Non-pigmented ciliary epithelial cell (primary cell): ENCODE measurements around the gene RPS17.

Source experiments
- DNase-seq: peaks from one replicate; pipeline ENCODE4 v3.0.0-alpha.2; 2010; ENCODE audit warnings: low read depth

The RPS17 gene

DNA sequence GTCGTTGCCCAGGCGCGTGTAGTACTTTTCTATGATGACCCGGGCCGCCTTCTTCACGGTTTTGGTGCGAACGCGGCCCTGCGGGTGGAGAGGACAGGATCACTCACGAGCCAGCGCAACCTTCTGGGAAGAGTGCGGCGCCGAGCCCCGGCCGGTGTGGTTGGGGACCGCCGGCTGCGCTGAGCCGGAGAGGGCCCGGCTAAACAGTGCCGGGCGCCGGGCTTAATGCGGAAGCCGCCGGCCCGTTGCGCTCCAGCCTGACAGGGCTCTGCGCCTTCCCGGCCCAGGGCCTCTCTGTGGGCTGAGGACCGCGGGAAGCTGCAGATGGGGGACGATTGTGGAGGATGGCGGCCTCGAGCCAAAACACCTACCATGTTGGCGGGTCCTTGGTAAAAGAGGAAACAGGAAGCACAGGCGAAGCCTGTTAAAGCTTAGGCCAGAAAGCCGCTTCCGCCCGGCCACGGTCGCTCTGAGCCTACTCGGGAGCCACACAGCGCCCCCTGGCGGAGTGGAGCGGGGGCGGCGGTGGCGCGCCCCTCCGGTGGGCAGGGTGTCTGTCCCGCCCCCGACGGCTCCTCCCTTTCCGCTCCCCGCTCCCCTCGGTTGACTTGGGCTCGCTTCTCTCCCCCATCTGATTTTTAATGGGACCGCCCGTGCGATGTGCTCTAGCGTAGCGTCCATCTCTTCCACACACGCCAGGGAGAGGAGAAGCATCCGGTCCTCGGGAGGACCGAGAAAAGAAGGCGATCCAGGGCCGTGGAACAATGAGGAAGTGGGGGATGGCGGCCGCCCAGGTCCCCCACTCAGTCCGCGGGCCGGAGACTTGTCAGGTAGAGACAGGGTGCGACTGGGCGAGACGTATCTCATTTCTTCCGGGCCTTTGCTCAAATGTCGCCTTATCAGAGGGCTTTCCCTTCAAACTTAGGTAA lies at the start of gene RPS17:
Gene RPS17 (minus strand): TSS at position 403 of the 929 bp plus-strand sequence. CDS start 29 bp downstream, at position 374.
- DNase-seq = peak; percentile 72

DNA sequence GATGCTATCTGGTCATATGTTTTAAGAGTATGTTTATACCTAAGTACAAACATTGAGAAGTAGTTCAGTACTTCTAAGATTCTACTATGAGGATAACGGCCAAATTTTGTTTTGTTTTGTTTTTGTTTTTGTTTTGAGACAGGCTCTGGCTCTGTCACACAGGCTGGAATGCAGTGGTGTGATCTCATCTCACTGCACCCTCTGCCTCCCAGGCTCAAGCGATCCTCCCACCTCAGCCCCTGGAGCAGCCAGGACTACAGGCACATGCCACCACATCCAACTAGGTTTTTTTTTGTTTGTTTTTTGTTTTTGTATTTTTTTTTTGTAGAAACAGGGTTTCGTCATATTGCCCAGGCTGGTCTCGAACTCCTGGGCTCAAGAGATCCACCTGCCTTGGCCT lies 47.5 kb upstream of the RPS17 start:
- no peak for DNase-seq

DNA sequence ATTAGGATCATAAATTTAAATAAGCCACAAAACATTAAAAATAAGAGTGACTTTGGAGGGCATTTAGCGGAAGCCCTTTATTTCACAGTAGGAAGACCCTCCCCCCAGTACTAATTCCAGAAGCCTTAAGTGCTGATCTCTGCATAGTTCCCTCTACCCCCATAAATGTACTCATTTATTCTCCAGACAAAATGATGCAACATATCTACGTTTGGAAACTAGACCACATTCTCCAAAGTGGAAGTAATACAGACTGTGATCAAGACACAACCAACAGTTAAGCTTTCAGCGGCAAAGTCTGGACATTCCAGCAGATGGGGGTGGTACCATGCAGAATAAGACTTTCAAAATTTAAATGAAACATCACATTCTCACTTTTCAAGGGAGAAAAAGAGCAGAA lies 44.8 kb upstream of the RPS17 start:
- DNase-seq = peak; percentile 52

DNA sequence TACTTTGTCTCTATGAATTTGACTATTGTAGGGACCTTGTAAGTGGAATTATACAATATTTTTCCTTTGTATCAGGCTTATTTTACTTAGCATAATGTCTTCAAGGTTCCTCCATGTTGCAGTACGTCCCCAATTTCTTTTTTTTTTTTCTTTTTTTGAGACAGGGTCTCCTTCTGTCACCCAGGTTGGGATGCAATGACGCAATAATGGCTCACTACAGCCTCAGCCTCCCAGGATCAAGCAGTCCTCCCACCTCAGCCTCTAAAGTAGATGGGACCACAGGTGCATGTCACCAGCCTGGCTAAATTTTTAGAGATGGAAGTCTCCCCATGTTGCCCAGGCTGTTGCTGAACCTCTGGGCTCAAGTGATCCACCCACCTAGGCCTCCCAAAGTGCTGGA lies 40.5 kb upstream of the RPS17 start:
- DNase-seq = no peak

DNA sequence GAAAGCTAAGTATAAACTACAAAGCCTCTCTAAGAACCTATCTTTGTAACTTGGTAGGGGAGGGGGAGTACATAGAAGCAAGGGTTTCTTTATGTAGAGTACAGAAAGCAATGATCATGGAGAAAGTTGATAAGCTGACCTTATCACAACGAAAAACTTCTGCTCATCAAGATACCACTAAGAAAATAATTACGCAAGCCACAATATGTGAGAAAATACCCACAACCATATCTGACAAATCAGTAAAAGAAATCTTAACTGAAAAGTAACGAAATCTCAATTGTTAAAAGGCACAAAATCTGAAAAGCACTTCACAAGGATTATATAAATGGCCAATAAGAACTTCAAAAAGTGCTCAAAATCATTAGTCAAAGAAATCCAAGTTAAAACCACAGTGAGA lies 35.1 kb upstream of the RPS17 start:
- no peak for DNase-seq

DNA sequence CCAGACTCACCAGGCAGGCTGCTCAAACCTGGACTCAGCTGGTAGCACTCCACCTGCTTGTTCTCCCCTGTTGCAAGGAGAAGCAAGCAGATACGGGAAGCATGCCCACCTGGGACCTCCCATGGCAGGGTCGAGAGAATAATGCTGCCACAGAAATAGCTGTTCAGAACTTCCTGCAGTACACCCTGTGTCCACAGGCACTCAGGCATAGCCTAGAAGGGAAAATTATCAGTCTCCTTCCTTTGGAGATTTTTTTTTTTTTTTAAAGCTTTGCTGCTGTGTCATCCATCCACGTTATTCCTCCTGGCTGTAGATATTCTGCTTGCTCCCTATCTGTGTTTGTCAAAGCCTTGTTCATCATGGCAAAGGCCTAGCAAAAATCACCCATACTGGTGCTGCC lies 32.7 kb upstream of the RPS17 start:
- no peak for DNase-seq

DNA sequence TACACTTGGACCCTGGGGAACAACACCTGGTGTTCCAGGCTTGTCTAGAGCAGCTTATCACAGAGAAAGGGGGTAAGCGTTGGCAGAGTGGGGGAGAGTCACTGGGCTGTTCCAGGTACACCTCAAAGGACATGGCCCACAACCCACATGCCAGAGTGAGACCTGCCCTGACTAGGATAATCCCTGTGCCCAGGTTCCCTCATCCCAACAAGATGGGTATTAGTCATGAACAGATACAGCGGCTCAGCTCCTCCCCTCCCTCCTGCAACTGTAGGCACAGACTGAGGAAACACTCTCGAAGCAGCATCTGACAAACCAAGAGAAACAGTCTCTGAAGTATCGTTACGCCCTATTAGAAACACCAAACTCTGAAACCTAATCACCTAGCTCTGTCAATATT lies 32.1 kb upstream of the RPS17 start:
- no peak for DNase-seq

DNA sequence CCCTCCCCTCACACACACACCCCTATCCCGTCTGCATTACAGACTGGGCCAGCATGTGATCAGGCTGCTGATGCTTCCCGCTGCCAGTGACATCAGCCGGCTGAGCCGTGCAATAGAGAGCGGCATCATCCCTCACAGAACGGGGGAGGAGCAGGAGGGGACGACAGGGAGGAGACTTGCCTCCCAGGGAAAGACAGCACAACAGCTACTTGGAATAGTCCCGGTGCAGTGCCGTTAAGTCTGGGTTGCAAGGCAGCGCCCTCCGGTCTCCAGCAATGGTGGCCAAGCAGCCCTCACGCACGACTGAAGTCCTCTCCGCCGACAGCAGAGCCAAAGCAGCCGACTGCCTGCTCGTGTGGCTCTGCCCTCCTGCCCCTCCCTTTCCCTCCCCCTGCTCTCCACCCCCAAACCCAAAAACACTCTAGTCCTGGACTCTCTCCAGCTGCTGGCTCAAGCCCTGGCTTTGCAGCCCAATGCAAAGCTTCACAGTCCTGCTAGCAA lies 31.5 kb upstream of the RPS17 start:
- DNase-seq = no peak

DNA sequence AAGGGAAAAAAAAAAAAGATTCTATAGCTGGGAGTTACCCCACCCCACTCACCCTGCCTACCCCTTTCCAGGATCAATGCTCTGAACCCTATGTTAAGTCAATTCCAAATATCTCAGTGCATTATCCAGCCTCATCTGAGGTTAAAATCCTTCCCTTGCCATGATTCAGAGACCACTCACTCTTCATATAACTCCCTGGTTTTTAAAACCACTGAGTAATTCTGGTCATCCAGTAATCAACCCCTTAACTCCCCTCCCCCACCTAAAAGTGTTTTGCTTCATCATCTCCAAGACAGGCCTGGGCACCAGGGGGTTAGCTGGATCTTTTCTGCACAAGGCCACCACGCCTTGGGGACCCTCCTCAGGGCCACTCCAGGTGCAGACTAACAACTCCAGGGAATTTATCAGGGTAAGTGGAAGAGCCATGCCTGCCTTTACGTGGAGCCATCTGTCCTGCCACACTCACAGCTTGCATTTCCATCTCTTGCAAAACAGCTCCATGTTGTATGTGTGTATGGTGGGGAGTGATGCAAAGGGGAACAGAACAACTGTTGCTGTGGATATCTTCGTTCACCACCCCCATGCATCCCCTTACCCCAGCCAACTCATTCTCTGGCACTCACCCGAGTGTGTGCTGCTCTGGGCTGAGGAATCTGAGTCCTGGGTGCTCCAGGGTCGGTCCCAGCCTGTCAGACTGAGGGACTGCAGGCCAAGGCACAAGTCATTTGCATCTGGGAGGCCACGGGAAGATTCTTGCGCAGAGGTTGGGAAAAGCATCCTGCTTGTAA lies 30.7 kb upstream of the RPS17 start:
- DNase-seq = no peak

DNA sequence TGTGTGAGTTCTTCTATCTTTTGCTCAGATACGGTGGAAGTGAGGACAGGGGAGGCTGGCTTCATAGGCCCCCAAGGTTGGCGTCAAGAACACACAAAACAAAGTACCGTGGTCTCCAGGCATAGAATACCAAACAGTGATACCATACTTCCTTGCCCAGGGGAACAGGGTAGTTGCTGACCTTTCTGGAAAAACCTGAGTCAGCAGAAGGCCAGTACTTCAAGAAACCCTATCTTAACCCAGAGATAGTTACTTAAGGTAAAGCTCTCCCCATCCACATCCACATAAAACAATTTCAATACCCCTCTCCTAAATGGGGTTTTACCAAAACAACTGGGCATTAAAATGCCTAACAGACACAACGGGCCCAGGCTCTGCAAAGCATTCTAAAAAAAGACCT lies 29.6 kb upstream of the RPS17 start:
- no peak for DNase-seq

DNA sequence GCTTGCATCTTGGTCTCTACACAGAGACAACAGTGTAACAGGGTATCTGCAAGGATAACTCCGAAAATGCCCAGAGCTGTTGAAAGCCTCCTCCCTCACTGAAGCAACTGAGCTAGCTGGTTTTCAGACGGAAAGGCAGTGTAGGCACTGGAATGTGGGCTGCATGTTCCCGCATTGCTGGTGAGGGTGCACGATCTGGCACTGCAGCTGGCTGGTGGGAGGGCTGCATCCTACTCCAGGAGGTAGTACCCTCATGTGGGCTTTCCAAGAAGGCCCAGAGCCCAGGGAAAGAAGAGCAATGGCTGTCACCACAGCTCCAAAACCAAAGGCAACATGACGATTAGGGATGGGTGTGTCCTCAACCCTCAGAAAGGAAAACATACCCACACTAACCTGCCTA lies 28.7 kb upstream of the RPS17 start:
- DNase-seq = no peak

DNA sequence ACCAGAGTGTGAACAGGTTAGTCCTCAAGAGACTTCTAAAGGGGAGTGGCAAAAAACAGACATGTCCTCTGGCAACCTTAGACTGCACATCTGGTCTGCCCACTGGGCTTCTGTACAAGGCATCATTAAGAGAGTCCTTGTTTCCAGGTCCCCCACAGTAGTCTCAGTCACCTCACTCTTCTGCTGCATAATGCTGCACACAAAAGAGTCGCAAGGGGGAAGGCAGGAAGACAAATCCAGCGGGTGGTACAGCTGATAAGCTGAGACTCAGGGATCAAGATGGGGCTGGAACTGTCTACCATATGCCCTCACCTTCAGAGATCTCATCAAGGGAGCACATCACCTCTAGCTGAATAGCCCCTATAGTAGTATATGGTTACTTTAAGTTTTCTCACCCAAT lies 27.4 kb upstream of the RPS17 start:
- DNase-seq = no peak

DNA sequence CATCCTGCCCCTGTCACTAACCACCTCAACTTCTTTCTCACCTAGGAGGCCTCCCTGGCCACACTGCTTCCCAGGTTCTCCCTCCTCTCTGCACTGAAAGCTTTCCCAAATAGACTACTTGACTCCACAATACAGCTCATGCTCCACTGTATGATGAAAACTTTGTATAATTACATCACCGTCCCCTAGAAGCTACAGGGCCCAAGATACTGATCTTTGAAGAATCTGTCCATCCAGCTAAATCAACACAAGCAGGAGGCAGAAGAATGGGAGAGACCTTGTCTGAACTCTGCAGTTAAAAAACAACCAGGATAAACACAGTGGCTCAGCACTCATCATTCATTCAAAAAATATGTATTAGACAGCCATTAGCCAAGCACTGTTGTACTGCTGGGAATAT lies 26.4 kb upstream of the RPS17 start:
- DNase-seq = no peak

DNA sequence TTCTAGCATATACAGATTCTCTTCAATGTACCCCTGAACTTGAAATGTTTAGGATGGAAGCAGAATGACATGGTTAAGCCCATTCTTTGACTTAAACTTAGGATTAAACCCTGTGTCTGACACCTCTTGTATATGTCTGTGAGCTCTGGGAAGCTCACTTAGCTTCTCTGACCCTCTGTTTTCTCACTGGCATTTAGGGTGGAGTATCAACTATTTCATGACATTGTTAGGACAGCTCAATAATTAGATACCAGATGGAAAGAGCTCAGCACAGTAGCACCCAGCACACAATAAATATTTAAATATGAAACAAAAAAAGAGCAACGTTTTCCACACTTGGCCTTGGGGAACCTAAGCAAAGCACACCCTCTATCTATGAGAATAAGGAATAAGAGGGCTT lies 18.2 kb upstream of the RPS17 start:
- no peak for DNase-seq

DNA sequence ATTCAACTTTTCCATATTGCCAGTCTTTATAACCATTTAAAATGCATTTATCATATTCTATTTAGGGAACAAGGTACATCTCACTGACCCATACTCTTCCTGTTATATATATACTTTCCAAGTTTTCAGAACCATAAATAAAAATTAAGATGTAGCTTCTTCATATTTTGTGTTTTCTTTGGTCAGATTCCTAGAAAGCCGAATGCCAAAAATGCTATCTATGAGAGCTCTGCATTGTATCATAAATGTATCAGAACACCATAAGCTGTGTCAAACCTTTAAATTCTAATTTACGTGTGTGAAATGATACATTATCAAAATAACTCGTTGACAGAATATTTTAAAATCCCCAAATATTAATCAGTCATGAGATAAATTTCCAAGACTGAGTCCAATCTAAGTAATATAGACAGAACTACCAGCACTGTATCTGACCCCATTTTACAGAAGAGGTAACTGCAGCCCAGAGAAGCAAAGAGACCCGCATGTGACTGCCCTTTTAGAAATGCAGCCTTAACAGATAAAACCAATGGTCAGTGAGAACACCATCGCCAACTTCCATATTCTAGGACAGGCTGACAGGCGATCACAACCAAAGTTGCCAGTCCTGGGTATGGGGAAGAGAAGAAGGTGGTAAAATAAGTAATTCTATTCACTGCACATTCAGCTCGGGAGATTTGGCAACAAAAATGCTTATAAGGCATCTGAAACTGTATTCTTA lies 16.2 kb upstream of the RPS17 start:
- DNase-seq = no peak

DNA sequence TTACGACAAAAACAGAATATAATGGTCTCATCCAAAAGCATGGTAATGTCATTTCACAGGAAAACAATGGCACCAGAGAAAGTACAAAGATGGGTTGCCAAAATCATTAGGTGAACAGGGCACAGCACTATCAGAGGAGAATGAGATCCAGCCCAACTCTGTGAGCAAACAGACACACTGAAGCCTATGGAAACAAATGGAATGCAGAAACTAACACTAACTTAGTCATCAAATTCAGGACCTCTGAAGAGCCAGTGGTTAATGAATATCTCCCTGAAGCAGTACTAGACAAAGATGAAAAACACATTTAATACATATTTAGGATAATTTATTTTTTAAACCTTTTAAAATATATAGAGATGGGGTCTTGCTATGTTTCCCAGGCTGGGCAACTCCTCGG lies 14.6 kb upstream of the RPS17 start:
- DNase-seq = no peak

DNA sequence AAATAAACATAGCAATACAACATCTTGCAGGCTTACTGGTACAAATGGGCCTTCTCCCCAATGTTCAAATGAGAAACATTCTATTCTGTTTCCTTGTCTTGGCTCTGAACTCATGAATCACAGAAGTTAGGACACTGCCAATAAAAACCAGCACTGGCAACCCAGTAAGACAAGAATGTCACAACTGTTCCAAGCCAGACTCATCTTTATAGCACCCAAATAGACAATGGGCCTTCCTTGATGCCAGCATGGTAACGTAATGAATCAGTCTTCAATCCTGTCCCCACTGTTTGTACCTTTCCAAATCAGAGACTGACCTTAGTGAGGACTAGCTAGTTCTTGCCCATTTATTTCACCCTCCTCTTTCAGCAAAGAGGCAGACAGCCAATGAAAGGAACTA lies 14.1 kb upstream of the RPS17 start:
- DNase-seq = no peak

DNA sequence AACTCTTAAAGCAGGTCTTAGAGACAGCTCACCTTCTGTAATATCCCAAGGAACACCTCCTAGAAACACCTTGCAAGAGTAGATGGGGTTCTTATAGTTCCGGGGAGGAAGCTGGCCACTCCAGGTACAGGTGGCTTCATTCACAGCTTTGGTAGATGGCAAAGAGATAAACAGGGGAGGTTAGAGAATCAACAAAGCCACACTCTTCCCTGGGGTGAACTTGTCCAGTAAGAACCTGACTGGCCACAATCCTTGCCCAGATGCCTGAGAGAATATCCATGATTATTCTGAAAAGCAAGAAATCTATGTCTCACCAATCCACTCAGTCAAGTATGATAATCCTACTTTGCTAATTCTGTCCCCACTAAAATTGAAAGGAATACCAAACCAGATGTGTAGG lies 13.6 kb upstream of the RPS17 start:
- DNase-seq = no peak

DNA sequence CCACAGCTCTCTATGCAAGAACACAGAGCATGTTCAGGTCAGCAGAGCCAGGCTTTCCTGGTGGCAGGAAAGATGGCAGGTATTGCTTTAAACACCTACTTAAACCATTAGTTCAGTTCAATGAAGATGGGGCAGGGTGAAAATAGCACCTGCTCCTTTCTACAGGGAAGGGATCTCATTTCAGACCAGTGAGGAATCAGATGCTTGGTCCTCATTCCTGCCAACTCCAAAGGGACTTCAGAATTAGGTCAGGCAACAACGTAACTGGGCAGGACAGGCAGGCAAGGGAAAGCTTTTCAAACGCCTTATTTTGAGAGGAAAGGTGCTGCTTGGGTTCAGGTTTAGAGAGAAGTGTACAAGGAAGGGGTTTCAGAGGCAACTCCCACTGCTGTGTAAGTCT lies 12.6 kb upstream of the RPS17 start:
- no peak for DNase-seq

DNA sequence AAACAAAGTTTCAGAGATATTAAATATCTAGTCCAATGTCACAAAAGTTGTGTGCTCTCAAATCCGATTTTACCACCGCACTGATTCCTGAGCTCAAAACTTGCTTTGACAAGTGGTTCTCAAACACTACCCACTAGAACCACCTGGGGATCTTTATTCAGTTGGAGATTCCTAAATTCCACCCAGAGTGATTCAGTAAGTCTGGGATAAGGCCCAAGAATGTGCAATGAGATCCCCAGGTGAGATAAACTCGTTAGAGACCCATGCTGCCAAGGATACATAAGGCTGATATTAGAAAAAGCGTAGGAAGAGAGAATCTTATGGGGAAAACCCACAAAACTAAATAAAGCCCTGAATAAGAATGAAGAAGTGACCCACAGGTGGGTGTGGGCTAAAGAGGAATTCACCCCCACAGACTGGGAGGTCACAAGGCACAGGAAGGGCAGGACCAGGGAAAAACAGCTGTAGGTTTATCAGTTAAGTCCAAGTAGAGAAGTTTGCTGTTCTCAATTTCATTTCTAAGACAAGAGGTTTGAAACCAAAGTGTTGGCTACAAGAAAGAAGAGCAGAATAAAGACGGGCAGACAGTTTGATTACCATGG lies 11.5 kb upstream of the RPS17 start:
- no peak for DNase-seq

DNA sequence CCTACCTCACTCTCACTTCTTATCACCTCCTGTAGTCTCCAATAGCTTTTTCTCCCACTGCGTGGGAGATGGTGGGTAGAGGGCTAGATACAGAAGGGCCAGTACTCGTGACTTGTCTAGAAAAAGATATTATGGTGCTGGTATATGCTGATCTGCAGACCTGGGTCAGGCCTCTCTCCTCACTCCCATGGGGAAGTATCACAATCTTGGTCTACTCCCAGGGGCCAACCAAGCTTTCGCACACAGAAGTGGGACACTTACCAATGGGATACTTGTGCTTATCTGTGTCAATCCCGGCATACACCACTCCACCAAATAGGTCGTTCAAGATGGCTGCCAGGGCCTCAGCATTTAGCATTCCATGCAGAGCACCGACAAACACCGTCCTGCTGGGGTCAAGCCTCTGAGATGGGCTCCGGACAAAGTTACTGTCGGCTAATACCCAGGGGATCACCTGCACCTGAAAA lies 9.0 kb upstream of the RPS17 start:
- DNase-seq = no peak

DNA sequence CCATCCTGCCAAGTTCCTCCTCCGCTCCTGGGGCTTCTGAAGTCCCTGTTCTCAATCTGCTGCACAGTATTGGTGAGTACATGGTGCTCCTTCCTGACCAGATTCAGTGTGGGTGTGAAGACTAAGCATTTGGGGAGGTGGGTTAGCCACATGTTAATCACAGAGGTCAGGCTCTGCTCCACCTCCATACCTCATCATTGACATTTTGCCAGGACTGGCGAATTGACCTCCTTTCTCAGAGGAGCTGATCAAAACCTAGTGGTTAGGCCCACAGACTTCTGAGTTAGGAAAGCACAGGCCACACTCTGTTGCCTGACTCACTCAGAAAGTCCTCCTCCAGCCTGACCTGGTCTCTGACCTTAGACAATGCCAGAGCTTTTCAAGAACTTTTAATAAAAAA lies 8.4 kb upstream of the RPS17 start:
- no peak for DNase-seq
